ENCODE results near the gene MAP7D3. TPM values are rescaled to one million over a fixed set of nuclear protein-coding genes. Genes with fewer than 3 reads are reported as not detected.

Gene MAP7D3
- polyA plus RNA-seq, 3 donors: 1.8 to 3.4 (median 2.9) TPM

- no peaks in the 10 kb centered on the region for H3K36me3 ChIP-seq (replicated peaks in 1 of 2; ENCODE audit: control insufficient read depth in 1 of 2, insufficient read depth in 2 of 2, low read length in 2 of 2)
- no peaks in the 10 kb centered on the region for H3K27me3 ChIP-seq (ENCODE audit: control insufficient read depth in 2 of 2, insufficient read depth in 2 of 2, low read length in 2 of 2)
- intact Hi-C loops (cut with micrococcal nuclease): no loop called here
- Mint-ChIP-seq H3K4me1 (peaks cover 4% of the 10 kb centered on the region), H3K4me3 (no peak overlapping the region), H3K36me3 (no peaks in the 10 kb centered on the region), H3K27ac (no peak overlapping the region), H3K27me3 (ENCODE audit: low read depth in 3 of 3) (peaks cover 0 to 2% (median 0%) of the 10 kb centered on the region in 3 donors), H3K9me3 (no peaks in the 10 kb centered on the region)
- H3K9me3 ChIP-seq (replicated peaks in 1 of 2; ENCODE audit: control insufficient read depth in 1 of 2, insufficient read depth in 1 of 2, low read length in 2 of 2): no peaks in the 10 kb centered on the region
- DNase-seq: no peak
- H3K79me2 ChIP-seq (ENCODE audit: insufficient read depth, low read length): no peaks in the 10 kb centered on the region
- no peak overlapping the region for H3K9ac ChIP-seq (ENCODE audit: insufficient read depth, low read length, poor library complexity, severe bottlenecking)
- H3K27ac ChIP-seq (ENCODE audit: low read depth in 1 of 2, low read length in 2 of 2): no peak overlapping the region
- peaks cover under 1 to 2% of the 10 kb centered on the region in 2 donors for H3K4me1 ChIP-seq (ENCODE audit: control insufficient read depth in 1 of 2, insufficient read depth in 2 of 2, low read length in 2 of 2)
- H3K4me3 ChIP-seq (replicated peaks in 1 of 3; ENCODE audit: low read depth in 2 of 3, low read length in 3 of 3): no peak overlapping the region
- no peaks in the 10 kb centered on the region for H4K20me1 ChIP-seq (ENCODE audit: insufficient read depth, low read length)
- no peak overlapping the region for H2AFZ ChIP-seq (ENCODE audit: insufficient read depth, low read depth, low read length, poor library complexity, severe bottlenecking)
- no peak overlapping the region for H3K4me2 ChIP-seq (replicated peaks; ENCODE audit: extremely low read depth, low read length, poor library complexity, severe bottlenecking)
- no CpG with 5 or more reads among the region's 6 CpGs for WGBS (ENCODE audit: insufficient coverage)
- TF ChIP-seq CTCF (IDR thresholded peaks at IDR 0.05): no peak
These were observed 52.4 kb downstream of the MAP7D3 start for GRCh38 chrX:136198678-136199243.

DNA sequence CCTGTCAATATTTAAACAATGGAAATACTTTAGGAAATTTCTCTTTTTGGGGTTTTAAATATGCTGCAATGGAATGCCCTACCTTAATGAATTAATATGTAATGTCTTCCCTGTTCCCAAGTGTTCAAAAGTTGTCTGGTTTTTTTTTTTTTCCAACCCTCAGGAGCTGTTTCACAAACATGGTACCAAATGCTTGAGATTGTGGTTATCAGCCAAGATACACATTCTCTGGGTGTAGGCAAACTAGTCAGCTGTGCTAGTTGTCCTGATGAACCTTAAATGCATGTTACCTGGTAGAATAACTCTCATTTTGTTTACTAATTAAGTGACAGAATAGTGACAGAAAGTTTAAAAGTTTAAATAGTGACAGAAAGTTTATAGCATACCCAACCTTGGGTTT lies 53.2 kb downstream of the MAP7D3 start:
- Mint-ChIP-seq H3K27ac (no peak overlapping the region), H3K27me3 (ENCODE audit: low read depth in 3 of 3) (peaks cover 0 to 2% (median 0%) of the 10 kb centered on the region in 3 donors), H3K4me1 (peaks cover 12% of the 10 kb centered on the region), H3K4me3 (no peak overlapping the region), H3K9me3 (peaks cover 0 to 2% (median 0%) of the 10 kb centered on the region in 7 donors), H3K36me3 (no peaks in the 10 kb centered on the region)
- no peak overlapping the region for H3K4me3 ChIP-seq (replicated peaks in 1 of 3; ENCODE audit: low read depth in 2 of 3, low read length in 3 of 3)
- no peak for DNase-seq
- H3K79me2 ChIP-seq (ENCODE audit: insufficient read depth, low read length): no peaks in the 10 kb centered on the region
- no peaks in the 10 kb centered on the region for H3K36me3 ChIP-seq (replicated peaks in 1 of 2; ENCODE audit: control insufficient read depth in 1 of 2, insufficient read depth in 2 of 2, low read length in 2 of 2)
- H3K4me2 ChIP-seq (replicated peaks; ENCODE audit: extremely low read depth, low read length, poor library complexity, severe bottlenecking): no peak overlapping the region
- H3K27me3 ChIP-seq (ENCODE audit: control insufficient read depth in 2 of 2, insufficient read depth in 2 of 2, low read length in 2 of 2): no peaks in the 10 kb centered on the region
- no peak overlapping the region for H3K27ac ChIP-seq (ENCODE audit: low read depth in 1 of 2, low read length in 2 of 2)
- TF ChIP-seq CTCF (IDR thresholded peaks at IDR 0.05): no peak
- intact Hi-C loops (cut with micrococcal nuclease): no loop called here
- no peak overlapping the region for H3K9ac ChIP-seq (ENCODE audit: insufficient read depth, low read length, poor library complexity, severe bottlenecking)
- no peak overlapping the region for H2AFZ ChIP-seq (ENCODE audit: insufficient read depth, low read depth, low read length, poor library complexity, severe bottlenecking)
- peaks cover 8 to 10% of the 10 kb centered on the region in 2 donors for H3K4me1 ChIP-seq (ENCODE audit: control insufficient read depth in 1 of 2, insufficient read depth in 2 of 2, low read length in 2 of 2)
- H4K20me1 ChIP-seq (ENCODE audit: insufficient read depth, low read length): no peaks in the 10 kb centered on the region
- H3K9me3 ChIP-seq (replicated peaks in 1 of 2; ENCODE audit: control insufficient read depth in 1 of 2, insufficient read depth in 1 of 2, low read length in 2 of 2): no peaks in the 10 kb centered on the region
